DND-41 (cell line): Measurements from ENCODE around the gene TOB2.

Experiments used
- CTCF ChIP-seq: IDR thresholded peaks from 2 replicates; pipeline ENCODE4 v1.5.1; 2012; ENCODE audit warnings: borderline replicate concordance, low read length, moderate library complexity, mild to moderate bottlenecking; ENCODE audit not compliant: poor library complexity, severe bottlenecking; ENCODE audit errors: extremely low read depth
- EZH2 ChIP-seq: IDR thresholded peaks from 3 replicates; pipeline ENCODE4 v1.6.1; 2012; ENCODE audit warnings: borderline replicate concordance, low read depth, mild to moderate bottlenecking, moderate library complexity, low read length, inconsistent platforms; ENCODE audit not compliant: severe bottlenecking

GRCh38 chr22:41481925-41482318, 35.3 kb upstream of the TOB2 start:
- TF ChIP-seq CTCF, result no peak
- no peak for TF ChIP-seq EZH2
